Measurements from ENCODE around the gene FGF18.

- TF ChIP-seq CTCF (conservative IDR thresholded peaks at IDR 0.05; ENCODE audit: low read length) (no peak), EZH2phosphoT487 (IDR thresholded peaks at IDR 0.05; ENCODE audit: borderline replicate concordance) (no peak)
These were observed 21.8 kb upstream of the FGF18 start for GRCh38 chr5:171397599-171397998.

All from Loucy (cell line).